Measurements from ENCODE around the gene TRAF2. TPM values are rescaled to one million over a fixed set of nuclear protein-coding genes. Genes with fewer than 3 reads are reported as not detected.
"Not testable (repeated sequence)": the region's sequence is repeated elsewhere in the genome, so short reads cannot be mapped to it uniquely, and the experiment has no call there.

The TRAF2 gene
- total and polyA plus RNA-seq, 8 donors: 5.5 to 248 (median 11.7) TPM

- H3K4me1 ChIP-seq: peaks cover 54 to 72% (median 70%) of the 10 kb centered on the region in 4 donors
- H3K36me3 ChIP-seq: peaks cover 12 to 34% (median 31%) of the 10 kb centered on the region in 4 donors
- H3K27me3 ChIP-seq: peaks cover 12 to 50% (median 41%) of the 10 kb centered on the region in 3 donors
- TF ChIP-seq, protein P1, sequence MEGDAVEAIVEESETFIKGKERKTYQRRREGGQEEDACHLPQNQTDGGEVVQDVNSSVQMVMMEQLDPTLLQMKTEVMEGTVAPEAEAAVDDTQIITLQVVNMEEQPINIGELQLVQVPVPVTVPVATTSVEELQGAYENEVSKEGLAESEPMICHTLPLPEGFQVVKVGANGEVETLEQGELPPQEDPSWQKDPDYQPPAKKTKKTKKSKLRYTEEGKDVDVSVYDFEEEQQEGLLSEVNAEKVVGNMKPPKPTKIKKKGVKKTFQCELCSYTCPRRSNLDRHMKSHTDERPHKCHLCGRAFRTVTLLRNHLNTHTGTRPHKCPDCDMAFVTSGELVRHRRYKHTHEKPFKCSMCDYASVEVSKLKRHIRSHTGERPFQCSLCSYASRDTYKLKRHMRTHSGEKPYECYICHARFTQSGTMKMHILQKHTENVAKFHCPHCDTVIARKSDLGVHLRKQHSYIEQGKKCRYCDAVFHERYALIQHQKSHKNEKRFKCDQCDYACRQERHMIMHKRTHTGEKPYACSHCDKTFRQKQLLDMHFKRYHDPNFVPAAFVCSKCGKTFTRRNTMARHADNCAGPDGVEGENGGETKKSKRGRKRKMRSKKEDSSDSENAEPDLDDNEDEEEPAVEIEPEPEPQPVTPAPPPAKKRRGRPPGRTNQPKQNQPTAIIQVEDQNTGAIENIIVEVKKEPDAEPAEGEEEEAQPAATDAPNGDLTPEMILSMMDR (IDR thresholded peaks at IDR 0.05): peak in 5 of 7 experiments; percentile 62 to 89 (median 84)
- peak in 1 of 3 donors; percentile 59 for TF ChIP-seq POLR2AphosphoS5 (IDR thresholded peaks at IDR 0.05)
- DNase-seq: peak; percentile 78 to 93
- H3K9me3 ChIP-seq; intact Hi-C loops (cut with DNase I; ENCODE audit: low total_unique reads): not testable (repeated sequence)
- 0 to 3% (median 2%) methylated on average over 10 to 27 of the region's 27 CpGs for WGBS, 5 donors
- H3K27ac ChIP-seq: peak within 1 kb of the TSS; percentile 46 to 70 (median 58)
- peak within 1 kb of the TSS; percentile 42 to 55 (median 46) for H3K4me3 ChIP-seq
Measured at GRCh38 chr9:136842380-136842948, 43.9 kb upstream of the TRAF2 start, which contains the start of gene AJM1. TSS of gene AJM1 (plus strand) at chr9:136842478. CDS start at chr9:136844415, 1,937 bp downstream.

DNA sequence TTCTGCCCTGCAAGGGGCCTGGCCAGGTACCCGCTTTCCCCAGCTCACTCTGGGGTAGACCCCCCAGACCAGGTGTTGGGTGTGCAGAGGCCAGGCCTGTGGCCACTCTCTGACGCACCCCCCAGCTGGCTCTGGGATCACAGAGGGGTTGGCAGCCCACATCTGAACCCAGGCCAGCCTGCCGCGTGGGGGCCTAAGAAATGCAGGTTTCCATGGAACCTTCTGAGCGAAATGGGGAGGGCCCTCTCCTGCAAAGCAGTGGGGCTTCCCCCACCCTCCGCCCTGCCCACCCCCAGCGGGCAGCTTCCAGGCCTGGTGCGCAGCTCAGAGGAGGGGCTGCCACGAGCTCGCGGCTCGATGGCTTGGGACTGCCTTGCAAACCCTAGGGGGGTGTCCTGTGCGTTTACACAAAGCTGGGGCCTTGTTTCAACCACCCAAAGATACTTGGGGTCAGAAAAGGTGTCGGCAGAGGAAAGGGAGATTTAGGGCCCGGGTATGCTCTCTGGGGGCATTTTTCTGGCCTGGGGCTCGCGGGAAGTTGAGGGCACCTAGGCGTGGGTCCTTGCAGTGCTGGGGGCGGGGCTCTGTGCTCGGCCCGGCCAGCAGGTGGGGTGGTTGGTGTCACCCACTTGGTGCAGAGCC is 43.0 kb upstream of the TRAF2 start:
- DNase-seq; intact Hi-C loops (cut with DNase I; ENCODE audit: low total_unique reads); H3K9me3 ChIP-seq: not testable (repeated sequence)
- WGBS, 5 donors: 12 to 14% (median 13%) methylated on average over 11 to 21 of the region's 21 CpGs
- Histone ChIP-seq H3K27me3 (peaks cover 12 to 58% (median 41%) of the 10 kb centered on the region in 3 donors), H3K4me3 (peak overlapping the region in 2 of 4 donors; percentile 49 to 55), H3K27ac (peak overlapping the region in 2 of 5 donors; percentile 8 to 31), H3K36me3 (peaks cover 12 to 26% (median 23%) of the 10 kb centered on the region in 4 donors), H3K4me1 (peaks cover 61 to 81% (median 78%) of the 10 kb centered on the region in 4 donors)

GRCh38 chr9:136843801-136844740 is 42.2 kb upstream of the TRAF2 start:
- TF ChIP-seq, protein P1 (IDR thresholded peaks at IDR 0.05): peak in 5 of 7 experiments; percentile 12 to 77 (median 73)
- H3K27ac ChIP-seq; intact Hi-C loops (cut with DNase I; ENCODE audit: low total_unique reads); H3K9me3 ChIP-seq: not testable (repeated sequence)
- Histone ChIP-seq H3K36me3 (peaks cover 8 to 18% (median 15%) of the 10 kb centered on the region in 4 donors), H3K27me3 (peaks cover 12 to 62% (median 41%) of the 10 kb centered on the region in 3 donors), H3K4me1 (peaks cover 61 to 85% (median 84%) of the 10 kb centered on the region in 4 donors), H3K4me3 (peak overlapping the region in 3 of 4 donors; percentile 3 to 55 (median 10))
- peak; percentile 55 to 67 for DNase-seq
- 4 to 8% (median 5%) methylated on average over 35 to 99 of the region's 99 CpGs for WGBS, 5 donors

GRCh38 chr9:136844761-136845464 is 41.4 kb upstream of the TRAF2 start:
- intact Hi-C loops (cut with DNase I; ENCODE audit: low total_unique reads): no loop called here
- no peak for DNase-seq
- peaks cover 12 to 62% (median 41%) of the 10 kb centered on the region in 3 donors for H3K27me3 ChIP-seq
- H3K9me3 ChIP-seq: no peaks in the 10 kb centered on the region
- H3K27ac ChIP-seq: no peak overlapping the region
- TF ChIP-seq POLR2A (IDR thresholded peaks at IDR 0.05): no peak
- TF ChIP-seq EP300 (IDR thresholded peaks at IDR 0.05): no peak
- TF ChIP-seq, protein P1 (IDR thresholded peaks at IDR 0.05): no peak
- TF ChIP-seq POLR2AphosphoS5 (IDR thresholded peaks at IDR 0.05): no peak
- WGBS, 5 donors: 9 to 19% (median 11%) methylated on average over 20 to 88 of the region's 88 CpGs
- H3K4me1 ChIP-seq: peaks cover 64 to 89% (median 87%) of the 10 kb centered on the region in 4 donors
- H3K36me3 ChIP-seq: peaks cover 0 to 9% (median 7%) of the 10 kb centered on the region in 4 donors
- no peak overlapping the region for H3K4me3 ChIP-seq

All from stomach (tissue), 9 donors.